Activated T-cell treated with anti-CD3 and anti-CD28 coated beads, Interleukin-2, amount 50 U/mL, for 24 hours (primary cell): ENCODE data around the gene CCDC146.

Experiments
- DNase-seq: peaks from one replicate; pipeline ENCODE4 v3.0.0-alpha.2; 2020
- H3K27ac Mint-ChIP-seq: 2 replicates; pipeline ENCODE4 v1.8.0; 2020; ENCODE audit warnings: mild to moderate bottlenecking, mixed read lengths
- H3K27me3 Mint-ChIP-seq: 2 replicates; pipeline ENCODE4 v1.8.0; 2020; ENCODE audit warnings: mixed read lengths
- H3K36me3 Mint-ChIP-seq: 2 replicates; pipeline ENCODE4 v1.8.0; 2020; ENCODE audit warnings: low read depth, mixed read lengths
- H3K4me1 Mint-ChIP-seq: 2 replicates; pipeline ENCODE4 v1.8.0; 2020; ENCODE audit warnings: low read depth, mixed read lengths
- H3K4me3 Mint-ChIP-seq: 2 replicates; pipeline ENCODE4 v1.8.0; 2020; ENCODE audit warnings: mild to moderate bottlenecking, moderate library complexity, mixed read lengths
- H3K9me3 Mint-ChIP-seq: 2 replicates; pipeline ENCODE4 v1.8.0; 2020; ENCODE audit warnings: mixed read lengths

The CCDC146 gene

DNA sequence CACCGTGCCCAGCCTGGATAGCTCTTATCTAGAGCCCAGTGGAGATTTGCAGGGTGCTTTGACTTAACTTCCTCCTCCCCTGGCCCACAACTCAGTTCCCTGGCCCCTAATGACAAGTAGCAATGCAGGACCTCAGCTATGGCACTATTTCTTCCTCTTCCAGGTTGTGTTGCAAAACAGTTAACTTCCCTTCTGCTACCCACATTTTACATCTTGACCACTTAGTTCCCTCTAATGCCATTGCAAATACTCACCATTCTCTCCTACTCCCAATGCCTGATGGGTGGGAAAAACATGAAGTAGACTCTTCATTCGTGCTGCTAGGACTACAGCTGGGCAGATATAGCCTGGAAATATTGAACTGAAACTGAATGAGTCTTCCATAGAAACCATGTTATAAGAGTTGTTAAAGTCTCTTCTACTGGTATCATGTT lies 116.3 kb downstream of the CCDC146 start:
- Mint-ChIP-seq H3K27ac (no peak overlapping the region), H3K9me3 (no peaks in the 10 kb centered on the region), H3K4me3 (no peak overlapping the region), H3K27me3 (no peaks in the 10 kb centered on the region), H3K4me1 (peaks cover 11% of the 10 kb centered on the region), H3K36me3 (peaks cover 9% of the 10 kb centered on the region)
- DNase-seq, result no peak

DNA sequence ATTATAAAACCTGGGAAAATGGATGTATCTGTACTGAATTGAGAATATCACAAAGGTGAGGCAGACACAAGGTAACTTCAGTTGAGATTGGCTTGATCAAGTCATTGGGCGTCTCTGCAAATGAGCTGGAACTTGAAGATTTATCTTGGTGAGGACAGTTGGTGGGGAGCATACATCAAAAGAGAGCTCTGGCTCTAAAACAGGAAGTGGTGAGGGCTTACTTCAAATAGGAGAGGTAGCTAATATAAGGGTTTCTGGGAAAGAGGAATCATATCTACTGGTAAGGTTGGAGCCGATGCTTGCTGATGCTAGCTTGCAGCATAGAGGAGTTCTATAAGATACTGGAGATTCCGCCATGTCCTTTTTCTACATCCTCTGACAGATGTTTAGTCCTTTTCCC lies 117.1 kb downstream of the CCDC146 start:
- Mint-ChIP-seq H3K36me3 (peaks cover 9% of the 10 kb centered on the region), H3K4me1 (peaks cover 11% of the 10 kb centered on the region), H3K9me3 (no peaks in the 10 kb centered on the region), H3K27me3 (no peaks in the 10 kb centered on the region), H3K4me3 (no peak overlapping the region), H3K27ac (no peak overlapping the region)
- no peak for DNase-seq

DNA sequence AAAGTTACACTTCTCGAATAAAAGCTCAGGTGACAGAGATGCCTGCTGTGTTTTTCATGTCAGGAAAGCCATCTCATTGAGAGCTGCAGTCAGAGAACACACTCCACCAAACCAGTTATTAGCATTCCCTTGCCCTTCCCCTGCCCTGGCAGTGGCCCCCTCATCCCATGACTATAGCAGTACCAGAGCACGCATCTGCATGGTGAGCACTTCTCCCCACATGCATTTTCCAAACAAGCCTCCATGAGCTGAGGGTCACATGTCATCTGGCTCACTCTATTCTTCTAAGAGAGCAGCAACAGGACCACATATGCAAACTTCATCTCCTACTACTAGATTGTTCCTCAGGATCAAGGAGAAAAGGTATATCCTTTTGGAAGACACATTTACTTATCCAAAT lies 119.7 kb downstream of the CCDC146 start:
- H3K4me3 Mint-ChIP-seq, result no peak overlapping the region
- no peak overlapping the region for H3K27ac Mint-ChIP-seq
- no peaks in the 10 kb centered on the region for H3K27me3 Mint-ChIP-seq
- DNase-seq, result no peak
- no peaks in the 10 kb centered on the region for H3K9me3 Mint-ChIP-seq
- peaks cover 16% of the 10 kb centered on the region for H3K4me1 Mint-ChIP-seq
- peaks cover 6% of the 10 kb centered on the region for H3K36me3 Mint-ChIP-seq

DNA sequence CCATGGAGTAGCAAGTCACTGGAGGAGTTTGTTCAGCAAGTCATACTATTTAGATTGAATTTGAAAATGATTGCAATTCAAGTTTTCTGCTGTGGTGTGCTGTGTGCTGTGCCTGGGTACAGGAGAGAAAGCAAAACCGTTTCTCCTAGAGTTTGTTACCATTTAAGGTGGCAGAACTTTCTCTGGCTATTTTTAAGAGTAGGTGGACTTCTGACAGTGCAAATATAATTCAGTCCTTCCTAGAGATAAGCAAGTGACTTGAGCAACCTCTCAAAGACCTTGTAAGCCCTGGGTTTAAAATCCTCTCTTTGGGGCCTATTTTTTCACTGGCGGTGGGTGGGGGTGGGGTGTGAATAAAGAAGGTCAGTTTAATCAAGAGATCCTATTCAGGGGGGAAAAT lies 120.1 kb downstream of the CCDC146 start:
- H3K27me3 Mint-ChIP-seq, result no peaks in the 10 kb centered on the region
- H3K36me3 Mint-ChIP-seq, result peaks cover 4% of the 10 kb centered on the region
- no peaks in the 10 kb centered on the region for H3K9me3 Mint-ChIP-seq
- no peak overlapping the region for H3K27ac Mint-ChIP-seq
- H3K4me1 Mint-ChIP-seq, result peaks cover 16% of the 10 kb centered on the region
- no peak for DNase-seq
- no peak overlapping the region for H3K4me3 Mint-ChIP-seq

DNA sequence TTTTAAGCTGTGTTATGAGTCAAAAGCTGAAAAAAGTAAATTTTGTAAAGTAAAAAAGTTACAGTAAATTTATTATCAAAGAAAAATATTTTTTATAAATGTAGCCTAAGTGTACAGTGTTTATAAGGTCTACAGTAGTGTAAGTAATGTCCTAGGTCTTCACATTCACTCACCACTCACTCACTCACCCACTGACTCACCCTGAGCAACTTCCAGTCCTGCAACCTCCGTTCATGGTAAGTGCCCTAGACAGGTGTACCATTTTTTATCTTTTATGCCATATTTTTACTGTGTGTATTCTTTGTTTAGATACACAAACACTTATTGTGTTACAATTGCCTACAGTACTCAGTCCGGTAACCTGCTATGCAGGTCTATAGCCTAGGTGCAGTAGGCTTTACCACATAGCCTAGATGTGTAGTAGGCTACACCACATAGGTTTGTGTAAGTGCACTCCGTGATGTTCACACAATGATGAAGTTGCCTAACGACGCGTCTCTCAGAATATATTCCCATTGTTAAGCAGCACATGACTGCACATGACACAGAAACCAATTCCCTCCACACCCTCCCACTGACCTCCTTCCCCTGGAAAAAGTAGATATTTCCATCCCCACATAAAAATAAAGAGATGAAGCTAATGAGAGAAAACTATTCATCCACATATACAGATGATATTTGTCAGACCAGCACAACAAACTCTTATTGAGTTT lies 122.0 kb downstream of the CCDC146 start:
- Mint-ChIP-seq H3K27me3 (no peaks in the 10 kb centered on the region), H3K9me3 (no peaks in the 10 kb centered on the region), H3K4me3 (no peak overlapping the region), H3K4me1 (peaks cover 8% of the 10 kb centered on the region), H3K27ac (no peak overlapping the region), H3K36me3 (peaks cover 3% of the 10 kb centered on the region)
- DNase-seq, result no peak

DNA sequence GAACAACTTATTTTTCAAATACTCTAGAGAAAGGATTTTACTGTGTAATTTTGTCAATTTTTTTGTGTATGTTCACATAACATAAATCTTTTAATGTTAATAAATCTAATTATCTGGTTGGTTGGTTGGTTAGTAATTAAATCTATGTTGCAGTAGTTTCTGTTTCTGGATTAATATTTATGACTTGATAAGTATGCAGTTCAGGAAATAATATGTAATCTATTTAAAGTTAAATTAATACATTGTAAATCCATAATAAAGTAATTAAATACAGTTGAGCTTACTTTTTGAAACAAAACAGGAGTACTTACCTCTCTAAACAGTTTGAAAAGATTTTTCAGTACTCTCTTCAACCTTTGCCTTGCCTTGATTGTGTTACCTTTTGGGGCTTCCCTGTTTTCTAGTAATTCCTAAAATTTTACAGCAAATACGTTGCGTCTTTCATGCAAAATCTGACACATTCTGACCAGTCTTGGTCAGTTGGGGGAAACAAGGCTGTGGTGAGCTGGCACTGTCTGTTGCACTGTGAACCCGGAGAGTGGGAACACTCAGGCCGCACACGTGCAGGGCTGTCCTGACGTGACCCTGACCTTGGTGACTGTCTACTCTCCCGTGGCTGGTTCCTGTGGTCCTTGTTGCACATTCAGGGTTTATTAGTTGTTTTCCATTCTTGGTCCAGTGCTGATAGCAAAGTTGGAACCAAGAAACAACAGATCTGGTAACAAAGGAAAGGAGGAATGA lies 122.8 kb downstream of the CCDC146 start:
- Mint-ChIP-seq H3K27ac (no peak overlapping the region), H3K36me3 (peaks cover 3% of the 10 kb centered on the region), H3K4me1 (peaks cover 5% of the 10 kb centered on the region), H3K4me3 (no peak overlapping the region), H3K27me3 (no peaks in the 10 kb centered on the region), H3K9me3 (no peaks in the 10 kb centered on the region)
- DNase-seq, result no peak

DNA sequence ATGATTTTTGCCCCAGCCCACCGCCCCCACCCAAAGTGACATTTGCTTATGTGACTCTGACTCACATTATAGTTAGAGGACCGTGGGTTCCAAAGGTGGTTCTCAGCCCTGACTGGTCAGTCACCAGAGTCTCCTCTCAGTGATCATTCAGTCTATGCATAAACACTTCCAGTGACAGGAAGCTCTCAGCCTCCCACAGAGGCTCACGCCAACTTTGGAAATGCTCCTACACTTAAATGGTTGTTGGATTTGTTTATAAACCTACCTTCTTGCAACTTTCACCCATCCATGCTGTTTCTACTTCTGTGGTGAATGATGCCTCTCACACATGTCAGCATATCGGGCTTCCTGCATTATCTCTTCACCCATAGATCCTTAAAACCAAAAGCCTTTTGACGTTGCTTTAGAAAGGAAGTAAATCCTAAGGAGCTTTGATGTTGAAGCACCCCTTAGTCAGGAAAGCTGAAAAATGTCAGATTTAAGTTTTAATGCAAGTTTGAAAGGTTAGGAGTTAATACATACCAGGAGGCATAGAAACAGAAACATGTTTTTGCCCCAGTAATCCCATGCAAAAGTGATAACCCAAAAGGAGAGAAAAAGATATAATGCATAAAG lies 123.7 kb downstream of the CCDC146 start:
- Mint-ChIP-seq H3K27ac (no peak overlapping the region), H3K4me1 (peaks cover 5% of the 10 kb centered on the region), H3K9me3 (no peaks in the 10 kb centered on the region), H3K27me3 (no peaks in the 10 kb centered on the region), H3K4me3 (no peak overlapping the region), H3K36me3 (peaks cover 3% of the 10 kb centered on the region)
- DNase-seq, result no peak

DNA sequence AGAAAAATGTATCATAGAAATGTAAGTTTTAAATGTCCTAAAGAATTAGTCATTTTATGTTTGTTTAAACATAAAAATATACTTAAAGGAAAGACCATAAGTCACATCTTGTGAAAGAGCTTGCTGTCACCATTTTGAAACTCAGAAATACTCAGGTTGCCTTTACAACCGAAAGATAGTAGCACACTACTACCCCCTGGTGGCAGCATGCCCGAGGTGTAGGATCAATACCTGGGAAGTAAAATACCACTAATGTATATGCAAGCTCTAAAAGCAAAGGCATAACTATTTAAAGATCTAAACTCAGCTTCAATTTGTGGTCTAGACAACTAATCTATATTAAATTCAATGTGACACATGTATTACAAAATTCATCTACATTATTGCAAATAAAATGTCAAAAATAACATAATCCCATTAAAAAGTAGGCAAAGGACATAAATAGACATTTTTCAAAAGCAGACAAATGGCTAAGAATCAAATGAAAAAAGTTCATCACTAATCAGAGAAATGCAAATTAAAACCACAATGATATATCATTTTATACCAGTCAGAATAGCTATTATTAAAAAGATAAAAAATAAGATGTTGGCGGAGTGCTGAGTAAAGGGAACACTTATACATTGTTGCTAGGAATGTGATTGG lies 124.9 kb downstream of the CCDC146 start:
- H3K9me3 Mint-ChIP-seq, result no peaks in the 10 kb centered on the region
- H3K4me3 Mint-ChIP-seq, result no peak overlapping the region
- peaks cover 5% of the 10 kb centered on the region for H3K4me1 Mint-ChIP-seq
- no peaks in the 10 kb centered on the region for H3K27me3 Mint-ChIP-seq
- no peaks in the 10 kb centered on the region for H3K36me3 Mint-ChIP-seq
- peak; percentile 89 for DNase-seq
- no peak overlapping the region for H3K27ac Mint-ChIP-seq

DNA sequence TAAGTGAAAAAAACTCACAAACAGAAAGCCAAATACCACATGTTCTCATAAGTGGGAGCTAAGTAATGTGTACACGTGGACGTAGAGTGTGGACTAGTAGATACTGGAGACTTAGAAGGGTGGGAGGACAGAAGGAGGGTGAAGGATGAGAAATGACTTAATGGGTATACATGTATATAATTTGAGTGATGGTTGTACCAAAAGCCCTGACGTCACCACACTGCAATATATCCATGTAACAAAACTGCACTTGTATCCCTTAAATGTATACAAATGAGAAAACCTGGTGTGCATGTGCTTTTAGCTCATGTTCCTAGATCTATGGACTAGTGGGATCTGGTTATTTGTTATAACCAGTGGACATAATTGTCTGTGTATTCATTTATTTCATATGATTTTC lies 125.7 kb downstream of the CCDC146 start:
- H3K4me1 Mint-ChIP-seq, result peaks cover 5% of the 10 kb centered on the region

DNA sequence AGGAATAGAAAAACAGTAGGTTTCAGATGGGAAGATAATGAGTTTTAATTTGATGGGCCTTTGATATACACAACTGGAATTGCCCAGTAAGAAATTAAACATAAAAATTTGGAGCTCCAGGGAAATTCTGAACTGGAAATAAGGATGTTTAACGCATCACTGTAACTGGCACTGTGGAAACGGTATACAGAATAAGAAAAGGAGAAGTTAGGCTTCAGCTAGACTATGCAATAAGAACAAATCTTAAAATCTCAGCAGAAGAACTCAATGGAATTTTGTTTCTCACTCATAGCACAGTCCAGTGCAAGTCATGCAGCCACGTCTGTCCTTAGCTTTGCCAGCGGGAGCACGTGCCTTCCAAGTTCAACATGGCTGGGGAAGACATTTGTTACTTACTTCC lies 130.1 kb downstream of the CCDC146 start:
- no peaks in the 10 kb centered on the region for H3K4me1 Mint-ChIP-seq
- no peak for DNase-seq
- no peak overlapping the region for H3K27ac Mint-ChIP-seq
- H3K9me3 Mint-ChIP-seq, result no peaks in the 10 kb centered on the region
- no peak overlapping the region for H3K4me3 Mint-ChIP-seq
- H3K36me3 Mint-ChIP-seq, result no peaks in the 10 kb centered on the region
- no peaks in the 10 kb centered on the region for H3K27me3 Mint-ChIP-seq

More for the DNA sequence above, 125.7 kb downstream of the CCDC146 start:
- Mint-ChIP-seq H3K27ac (no peak overlapping the region), H3K9me3 (no peaks in the 10 kb centered on the region), H3K27me3 (no peaks in the 10 kb centered on the region), H3K36me3 (no peaks in the 10 kb centered on the region), H3K4me3 (no peak overlapping the region)
- no peak for DNase-seq

DNA sequence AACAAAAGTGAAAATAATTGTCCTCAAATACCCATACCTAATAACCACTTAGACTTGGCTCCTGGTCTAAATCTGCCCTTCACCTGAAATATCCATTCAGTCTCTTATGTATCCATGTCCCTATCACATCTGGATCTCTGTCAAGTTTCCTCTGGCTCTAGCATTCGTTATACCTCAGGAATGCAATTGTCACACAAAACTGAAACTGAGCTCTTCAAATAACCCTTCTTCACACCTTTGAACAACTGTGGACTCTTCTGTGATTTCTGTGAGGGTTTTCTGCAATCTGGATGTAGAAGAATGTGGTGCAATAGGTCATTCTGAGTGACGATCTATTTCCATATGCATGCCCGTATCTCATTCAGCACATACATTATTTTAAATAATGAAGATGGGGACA lies 130.7 kb downstream of the CCDC146 start:
- no peaks in the 10 kb centered on the region for H3K27me3 Mint-ChIP-seq
- H3K27ac Mint-ChIP-seq, result no peak overlapping the region
- DNase-seq, result no peak
- H3K4me3 Mint-ChIP-seq, result no peak overlapping the region
- no peaks in the 10 kb centered on the region for H3K9me3 Mint-ChIP-seq
- H3K36me3 Mint-ChIP-seq, result no peaks in the 10 kb centered on the region
- H3K4me1 Mint-ChIP-seq, result no peaks in the 10 kb centered on the region

DNA sequence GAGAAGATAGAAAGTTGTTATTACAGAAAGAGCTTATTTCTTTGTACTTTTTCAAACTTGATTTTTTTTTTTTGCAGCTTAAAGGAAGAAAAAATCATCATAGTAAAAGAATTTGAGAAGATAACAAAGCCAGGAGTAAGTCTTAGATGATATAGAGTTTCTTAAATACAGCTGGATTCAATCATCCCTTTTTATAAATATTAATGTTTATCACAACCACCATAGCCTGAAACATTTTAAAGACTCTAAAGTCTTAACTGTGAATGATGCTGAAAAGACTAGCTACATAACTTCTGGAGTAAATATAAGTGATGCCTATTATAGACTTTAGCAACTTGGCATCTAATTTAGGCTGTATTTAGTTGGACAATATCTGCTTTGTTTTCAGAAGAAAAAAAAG lies 132.0 kb downstream of the CCDC146 start:
- Mint-ChIP-seq H3K4me1 (no peaks in the 10 kb centered on the region), H3K4me3 (no peak overlapping the region), H3K9me3 (no peaks in the 10 kb centered on the region), H3K27me3 (no peaks in the 10 kb centered on the region), H3K36me3 (no peaks in the 10 kb centered on the region), H3K27ac (no peak overlapping the region)
- DNase-seq, result no peak

DNA sequence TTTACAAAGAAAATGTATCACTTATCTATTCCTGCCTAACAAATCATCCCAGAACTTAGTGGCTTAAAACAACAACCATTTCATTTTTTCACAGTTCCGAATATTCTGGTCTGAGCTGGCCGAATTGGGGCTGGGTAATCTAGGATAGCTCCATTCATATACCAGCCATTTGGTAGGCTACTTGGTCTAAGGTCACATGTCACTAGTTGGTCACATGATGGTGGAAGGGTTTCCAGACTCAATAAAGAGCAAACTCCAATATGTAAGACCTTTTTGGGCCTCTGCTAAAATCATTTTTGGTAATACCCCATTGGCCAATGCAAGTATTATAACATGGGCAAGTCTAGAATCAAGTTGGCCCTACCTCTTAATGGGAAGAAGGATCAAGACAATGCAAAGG lies 132.5 kb downstream of the CCDC146 start:
- H3K4me3 Mint-ChIP-seq, result no peak overlapping the region
- H3K27ac Mint-ChIP-seq, result no peak overlapping the region
- H3K4me1 Mint-ChIP-seq, result no peaks in the 10 kb centered on the region

DNA sequence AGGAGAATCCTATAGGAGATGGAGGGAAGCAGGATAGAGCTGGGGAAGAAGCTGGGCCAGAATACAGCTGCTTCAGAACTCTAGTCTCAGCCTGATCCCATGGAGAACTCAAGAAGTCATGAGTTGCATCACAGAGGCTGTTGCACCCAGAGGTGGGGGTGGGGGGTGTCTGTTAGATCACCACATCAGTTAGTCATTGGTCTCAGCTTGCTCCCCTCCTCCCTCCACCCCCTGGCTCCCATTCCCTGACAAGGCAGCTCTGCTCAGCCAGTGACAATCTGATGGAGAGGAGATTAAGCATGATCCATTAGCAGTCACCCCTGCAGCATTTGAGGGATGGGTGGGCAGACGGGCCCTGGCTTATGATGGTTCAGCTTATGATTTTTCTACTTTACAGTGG lies 135.6 kb downstream of the CCDC146 start:
- H3K27me3 Mint-ChIP-seq, result no peaks in the 10 kb centered on the region
- H3K36me3 Mint-ChIP-seq, result no peaks in the 10 kb centered on the region
- DNase-seq, result no peak
- no peak overlapping the region for H3K27ac Mint-ChIP-seq
- H3K4me3 Mint-ChIP-seq, result no peak overlapping the region
- H3K4me1 Mint-ChIP-seq, result no peaks in the 10 kb centered on the region
- no peaks in the 10 kb centered on the region for H3K9me3 Mint-ChIP-seq

More for the DNA sequence above, 132.5 kb downstream of the CCDC146 start:
- DNase-seq, result no peak
- Mint-ChIP-seq H3K9me3 (no peaks in the 10 kb centered on the region), H3K27me3 (no peaks in the 10 kb centered on the region), H3K36me3 (no peaks in the 10 kb centered on the region)

DNA sequence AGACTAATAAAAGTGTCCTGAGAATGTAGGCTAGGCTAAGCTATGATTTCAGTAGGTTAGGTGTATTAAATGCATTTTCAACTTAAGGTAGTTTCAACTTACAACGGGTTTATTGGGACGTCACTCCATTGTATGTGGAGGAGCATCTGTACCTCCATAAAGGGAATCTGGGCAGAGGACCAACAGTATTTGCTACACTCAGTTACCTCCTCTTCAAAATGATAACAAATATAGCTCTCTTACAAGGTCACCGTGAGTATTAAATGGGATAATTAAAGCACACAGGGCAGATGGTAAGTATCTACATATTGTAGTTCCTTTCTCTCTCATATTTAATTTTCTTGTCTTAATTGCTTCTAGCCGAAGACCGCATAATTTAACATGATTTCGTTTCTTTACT lies 136.2 kb downstream of the CCDC146 start:
- no peak for DNase-seq
- H3K4me3 Mint-ChIP-seq, result no peak overlapping the region
- H3K9me3 Mint-ChIP-seq, result no peaks in the 10 kb centered on the region
- no peaks in the 10 kb centered on the region for H3K27me3 Mint-ChIP-seq
- H3K27ac Mint-ChIP-seq, result no peak overlapping the region
- no peaks in the 10 kb centered on the region for H3K4me1 Mint-ChIP-seq
- no peaks in the 10 kb centered on the region for H3K36me3 Mint-ChIP-seq
